Stimulated activated naive CD8-positive, alpha-beta T cell treated with anti-CD3 and anti-CD28 coated beads, Interleukin-15, amount 100 ng/mL, for 72 hours (primary cell): ENCODE results near the gene ALLC.
"Not testable (repeated sequence)": the region's sequence is repeated elsewhere in the genome, so short reads cannot be mapped to it uniquely, and the experiment has no call there.

Source experiments
- ATAC-seq: fragments of 150-1000 bp; cut with Tn5 transposase; 2 replicates; pipeline ENCODE4 v1.10.0; 2021; ENCODE audit warnings: mild to moderate bottlenecking, moderate library complexity
- DNase-seq, 2 donors: peaks; one replicate each; pipeline ENCODE4 v3.0.0; 2021 to 2022
- H3K27ac Mint-ChIP-seq, 2 donors: one replicate each; pipeline ENCODE4 v1.8.0; 2022; ENCODE audit warnings: mild to moderate bottlenecking in 2 of 2, mixed read lengths in 2 of 2, moderate library complexity in 2 of 2
- H3K27me3 Mint-ChIP-seq: one replicate; pipeline ENCODE4 v1.8.0; 2022; ENCODE audit warnings: mixed read lengths
- H3K4me1 Mint-ChIP-seq: one replicate; pipeline ENCODE4 v1.8.0; 2022; ENCODE audit warnings: mild to moderate bottlenecking, mixed read lengths
- H3K4me3 Mint-ChIP-seq, 2 donors: one replicate each; pipeline ENCODE4 v1.8.0; 2022; ENCODE audit warnings: mild to moderate bottlenecking in 2 of 2, mixed read lengths in 2 of 2, moderate library complexity in 1 of 2
- H3K9me3 Mint-ChIP-seq, 2 donors: one replicate each; pipeline ENCODE4 v1.8.0; 2022; ENCODE audit warnings: mixed read lengths in 2 of 2

The ALLC gene

DNA sequence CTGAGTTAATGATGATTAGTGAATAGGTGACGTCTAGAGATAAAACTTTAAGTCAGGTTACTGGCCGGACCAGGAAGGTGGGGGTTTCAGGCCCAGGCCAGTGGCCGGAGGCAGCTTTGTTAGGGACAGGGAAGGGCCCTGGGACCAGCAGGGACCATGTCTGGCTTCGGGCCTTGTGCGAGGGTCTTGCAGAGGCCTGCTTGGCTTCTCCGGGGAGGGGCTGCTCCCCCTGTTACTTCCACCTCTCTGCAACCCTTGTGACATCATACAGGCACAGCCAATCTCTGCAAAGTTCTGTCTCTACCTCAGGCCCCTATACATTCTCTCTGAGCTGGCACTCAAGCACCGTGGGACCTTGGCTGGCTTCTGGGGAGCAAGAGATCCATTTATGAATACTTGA is at the start of gene ALLC:
TSS of gene ALLC (plus strand) at position 320 of the 400 bp plus-strand sequence. CDS start 12,958 bp downstream, outside the sequence.
- ATAC-seq (no peak), DNase-seq (no peak)
- Mint-ChIP-seq H3K27me3 (no peaks in the 10 kb centered on the region), H3K4me1 (peaks cover 10% of the 10 kb centered on the region), H3K9me3 (no peaks in the 10 kb centered on the region), H3K4me3 (no peak within 1 kb of the TSS), H3K27ac (no peak within 1 kb of the TSS)

DNA sequence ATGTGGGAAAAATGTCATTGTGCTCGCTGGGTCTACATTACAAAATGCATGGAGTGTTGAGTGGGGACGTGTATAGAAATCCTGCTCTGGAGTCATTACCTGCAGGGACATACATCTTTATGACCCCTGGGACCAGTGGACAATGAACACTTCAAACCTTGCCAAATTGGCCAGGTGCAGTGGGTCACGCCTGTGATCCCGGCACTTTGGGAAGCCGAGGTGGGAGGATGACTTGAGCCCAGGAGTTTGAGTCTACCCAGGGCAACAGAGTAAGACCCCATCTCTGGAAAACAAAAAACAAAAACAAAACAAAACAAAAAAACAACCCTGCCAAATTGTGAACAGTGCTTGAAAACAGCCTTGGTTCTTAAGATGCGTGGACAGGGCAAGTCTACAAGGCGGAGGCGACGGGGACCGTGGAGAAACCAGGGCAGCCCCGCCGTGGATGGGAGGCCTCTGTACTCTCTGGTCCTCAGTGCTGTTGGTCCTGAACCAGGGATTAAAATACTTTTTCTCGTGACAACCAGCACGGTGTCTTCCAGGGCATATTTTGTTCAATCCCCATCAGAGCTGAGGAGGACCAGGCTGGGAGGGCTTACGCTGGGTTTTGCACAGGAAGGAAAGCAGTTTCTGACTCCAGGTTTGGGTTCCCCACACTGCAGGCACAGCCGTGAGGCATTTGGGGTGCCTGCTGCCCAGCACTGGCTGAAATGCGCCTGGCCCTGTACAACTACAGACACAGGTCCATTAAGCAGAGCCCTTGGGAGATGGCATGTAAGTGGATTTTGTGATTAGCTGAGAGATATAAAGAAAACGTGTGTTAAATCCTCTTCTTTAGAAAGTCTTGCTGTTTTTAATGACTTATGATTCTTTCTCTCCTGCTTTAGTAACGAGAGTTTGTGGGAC is 49.4 kb upstream of the ALLC start:
- Mint-ChIP-seq H3K4me3 (no peak overlapping the region), H3K27me3 (peaks cover 18% of the 10 kb centered on the region), H3K9me3 (peaks cover 0 to 10% of the 10 kb centered on the region in 2 donors), H3K27ac (no peak overlapping the region), H3K4me1 (peaks cover 20% of the 10 kb centered on the region)
- DNase-seq (no peak), ATAC-seq (no peak)

DNA sequence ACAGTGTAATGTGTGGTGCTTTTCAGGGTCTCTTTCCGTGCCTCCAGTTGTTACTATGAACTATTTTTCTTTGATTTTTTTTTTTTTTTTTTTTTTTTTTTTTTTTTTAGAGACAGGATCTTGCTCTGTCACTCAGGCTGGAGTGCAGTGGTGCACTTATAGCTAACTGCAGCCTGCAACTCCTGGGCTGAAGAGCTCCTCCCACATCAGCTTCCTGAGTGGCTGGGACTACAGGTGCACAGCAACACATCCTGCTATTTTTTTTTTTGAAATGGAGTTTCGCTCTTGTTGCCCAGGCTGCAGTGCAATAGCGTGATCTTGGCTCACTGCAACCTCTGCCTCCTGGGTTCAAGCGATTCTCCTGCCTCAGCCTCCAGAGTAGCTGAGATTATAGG is 48.7 kb upstream of the ALLC start:
- ATAC-seq: not testable (repeated sequence)

DNA sequence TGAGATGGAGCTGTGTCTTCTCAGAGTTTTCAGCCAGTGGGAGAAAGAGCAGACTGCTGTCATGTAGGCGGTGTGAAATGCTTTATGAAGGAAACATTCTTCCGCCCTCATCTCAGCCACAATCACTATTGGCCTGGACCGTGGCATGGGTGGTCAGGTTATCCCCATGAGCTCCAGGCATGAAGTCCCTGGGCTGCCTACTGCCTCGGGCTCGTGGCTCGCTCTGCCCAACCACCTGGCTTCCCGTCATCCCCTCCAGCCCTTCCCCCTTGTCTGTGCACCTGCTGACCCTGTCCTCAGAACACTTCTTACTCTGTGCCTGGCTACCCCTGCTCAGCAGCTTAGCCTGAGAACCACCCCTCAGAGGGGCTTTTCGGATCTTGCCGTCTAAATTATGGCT is 47.6 kb upstream of the ALLC start:
- H3K4me1 Mint-ChIP-seq: peaks cover 14% of the 10 kb centered on the region
- DNase-seq: no peak
- peaks cover 18% of the 10 kb centered on the region for H3K27me3 Mint-ChIP-seq
- no peak overlapping the region for H3K4me3 Mint-ChIP-seq
- no peak for ATAC-seq
- peaks cover 0 to 11% of the 10 kb centered on the region in 2 donors for H3K9me3 Mint-ChIP-seq
- no peak overlapping the region for H3K27ac Mint-ChIP-seq

More for the DNA sequence above, 48.7 kb upstream of the ALLC start:
- not testable (repeated sequence) for DNase-seq, H3K4me3 Mint-ChIP-seq, H3K27ac Mint-ChIP-seq
- Mint-ChIP-seq H3K4me1 (peaks cover 20% of the 10 kb centered on the region), H3K9me3 (peaks cover 0 to 11% of the 10 kb centered on the region in 2 donors), H3K27me3 (peaks cover 18% of the 10 kb centered on the region)

DNA sequence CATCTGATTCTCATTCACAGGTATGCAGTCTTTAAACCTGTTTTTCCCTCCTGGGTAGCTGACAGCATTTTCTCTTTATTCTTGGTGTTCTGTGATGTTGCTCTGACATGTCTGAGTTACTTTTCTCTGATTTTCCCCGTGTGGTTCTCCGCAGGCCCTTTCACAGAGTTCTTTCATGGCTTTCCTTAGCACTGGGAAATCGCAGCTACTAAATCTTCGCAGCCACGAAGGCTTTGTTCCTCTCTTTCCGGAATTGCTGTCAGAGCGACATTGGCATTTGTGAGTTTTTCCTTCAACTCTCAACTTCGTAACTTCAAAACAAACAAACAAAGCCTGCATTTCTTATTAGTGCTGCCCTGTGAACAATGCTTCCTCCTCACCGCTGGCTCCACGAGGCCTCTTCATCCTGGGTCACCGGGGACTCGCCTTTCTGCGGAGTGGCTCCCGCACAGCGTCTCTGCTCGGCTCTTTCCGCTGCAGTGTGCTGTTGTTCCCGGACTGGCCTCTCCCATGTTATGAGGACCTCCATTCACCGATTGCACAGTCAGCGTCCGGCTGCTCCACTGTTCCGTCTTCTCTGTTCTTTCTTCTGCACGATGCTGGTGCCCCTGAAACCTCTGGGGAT is 47.0 kb upstream of the ALLC start:
- Mint-ChIP-seq H3K27ac (peak overlapping the region in 1 of 2 donors; percentile 73), H3K4me1 (peaks cover 8% of the 10 kb centered on the region), H3K9me3 (peaks cover 0 to 11% of the 10 kb centered on the region in 2 donors), H3K4me3 (no peak overlapping the region), H3K27me3 (peaks cover 18% of the 10 kb centered on the region)
- ATAC-seq (no peak), DNase-seq (no peak)

DNA sequence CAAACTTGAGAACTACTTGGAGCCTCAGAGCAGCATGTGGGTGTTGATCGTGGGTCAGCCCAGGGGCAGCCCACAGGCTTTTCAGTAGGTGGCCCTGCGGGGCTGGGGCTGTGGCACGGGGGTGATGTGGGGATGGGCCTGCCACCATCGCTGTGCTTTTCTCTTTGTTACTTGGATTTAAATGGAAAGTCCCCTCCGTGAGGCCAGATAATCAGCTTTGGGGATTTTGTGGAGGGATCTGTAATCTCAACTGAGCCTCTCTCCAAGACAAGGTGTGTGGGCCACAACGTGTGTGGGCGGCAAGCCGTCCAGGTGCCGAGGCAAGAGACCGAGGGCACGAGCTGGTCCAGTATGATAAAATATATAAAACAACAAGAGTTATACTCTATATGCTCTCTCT is 46.4 kb upstream of the ALLC start:
- H3K4me3 Mint-ChIP-seq: no peak overlapping the region
- peaks cover 18% of the 10 kb centered on the region for H3K27me3 Mint-ChIP-seq
- peaks cover 0 to 11% of the 10 kb centered on the region in 2 donors for H3K9me3 Mint-ChIP-seq
- DNase-seq (no peak), ATAC-seq (no peak)
- H3K4me1 Mint-ChIP-seq: peaks cover 7% of the 10 kb centered on the region
- H3K27ac Mint-ChIP-seq: no peak overlapping the region

DNA sequence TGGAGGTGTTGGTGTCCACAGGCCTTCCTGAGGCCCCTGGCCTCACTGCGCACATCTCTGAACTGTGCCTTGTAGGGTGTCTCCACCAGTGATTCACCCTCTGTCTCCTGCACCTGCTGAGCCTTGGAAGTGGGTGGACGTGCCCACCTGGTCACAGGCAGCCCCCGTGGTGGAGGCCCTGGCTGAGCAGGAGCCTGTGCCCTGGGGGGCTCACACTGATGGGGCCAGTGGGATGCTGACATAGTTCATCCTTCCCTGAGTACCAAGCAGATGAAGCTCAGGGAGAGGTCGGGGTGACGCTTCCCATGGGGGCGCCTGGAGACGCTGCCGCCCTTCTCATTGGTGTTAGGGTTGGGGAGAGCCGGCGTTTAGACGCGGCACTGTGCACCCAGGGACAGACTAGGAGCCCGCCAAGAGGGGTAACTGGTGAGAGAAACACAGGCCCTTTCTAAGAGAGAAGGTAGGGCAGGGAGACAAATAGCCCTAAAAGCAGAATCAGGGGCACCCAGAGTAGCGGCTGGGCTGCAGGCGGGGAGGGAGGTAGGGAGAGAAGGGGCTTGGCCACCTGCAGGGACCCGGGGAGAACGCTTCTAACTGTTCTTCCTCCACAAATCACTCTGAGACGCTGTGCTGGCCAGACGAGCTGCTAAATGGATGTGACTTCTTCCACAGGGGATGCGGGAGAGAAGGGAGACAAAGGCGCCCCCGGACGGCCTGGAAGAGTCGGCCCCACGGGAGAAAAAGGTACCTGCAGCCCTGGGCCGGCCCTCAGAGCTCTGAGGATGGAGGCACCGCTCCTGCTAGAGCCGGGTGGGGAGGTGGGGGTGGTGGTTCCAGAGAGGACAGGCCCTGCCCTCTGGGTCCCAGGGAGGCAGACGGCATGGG is 45.1 kb upstream of the ALLC start:
- peaks cover 0 to 11% of the 10 kb centered on the region in 2 donors for H3K9me3 Mint-ChIP-seq
- H3K27me3 Mint-ChIP-seq: peaks cover 18% of the 10 kb centered on the region
- DNase-seq: no peak
- no peak overlapping the region for H3K27ac Mint-ChIP-seq
- ATAC-seq: peak; percentile 17
- H3K4me3 Mint-ChIP-seq: no peak overlapping the region
- H3K4me1 Mint-ChIP-seq: peaks cover 7% of the 10 kb centered on the region

DNA sequence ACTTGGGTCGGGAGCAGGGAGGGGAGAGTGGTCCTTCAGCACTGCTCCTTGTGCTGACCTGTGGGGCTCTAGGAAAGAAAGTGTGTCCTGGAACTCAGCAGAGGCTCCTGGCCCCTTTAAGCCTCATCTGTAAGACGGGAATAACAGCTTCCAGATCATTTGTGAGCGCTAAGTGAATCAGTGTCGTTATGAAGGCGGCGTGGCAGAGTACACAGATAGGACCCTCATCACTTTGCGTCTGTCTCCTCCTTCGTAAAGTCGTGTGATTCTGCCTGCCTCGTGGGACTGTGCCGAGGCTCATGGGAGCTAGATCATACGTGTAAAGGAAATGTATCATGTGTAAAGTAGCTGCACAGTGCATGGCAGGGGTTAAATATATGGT is 44.5 kb upstream of the ALLC start:
- H3K27ac Mint-ChIP-seq: no peak overlapping the region
- ATAC-seq: no peak
- peaks cover 18% of the 10 kb centered on the region for H3K27me3 Mint-ChIP-seq
- H3K4me1 Mint-ChIP-seq: peaks cover 6% of the 10 kb centered on the region
- no peak overlapping the region for H3K4me3 Mint-ChIP-seq
- peaks cover 0 to 11% of the 10 kb centered on the region in 2 donors for H3K9me3 Mint-ChIP-seq
- no peak for DNase-seq

DNA sequence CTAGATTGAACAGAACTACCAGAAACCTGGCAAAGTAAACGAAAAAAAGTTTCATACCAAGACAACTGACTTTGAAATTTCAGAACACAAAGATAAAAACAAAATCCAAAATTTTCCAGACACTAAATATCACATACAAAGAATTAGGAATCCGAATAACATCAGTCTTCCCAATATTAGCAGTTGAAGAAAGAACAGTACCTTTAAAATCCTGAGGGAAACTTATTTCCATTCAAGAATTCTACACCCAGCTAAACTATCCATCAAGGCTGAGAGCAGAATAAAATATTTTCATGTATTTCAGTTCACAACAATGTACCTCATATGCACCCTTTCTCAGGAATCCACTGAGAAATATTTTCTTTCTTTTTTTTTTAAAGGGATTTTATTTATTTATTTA is 43.3 kb upstream of the ALLC start:
- Mint-ChIP-seq H3K9me3 (peaks cover 0 to 11% of the 10 kb centered on the region in 2 donors), H3K27me3 (peaks cover 18% of the 10 kb centered on the region)
- not testable (repeated sequence) for ATAC-seq, H3K4me1 Mint-ChIP-seq, H3K27ac Mint-ChIP-seq, DNase-seq, H3K4me3 Mint-ChIP-seq

DNA sequence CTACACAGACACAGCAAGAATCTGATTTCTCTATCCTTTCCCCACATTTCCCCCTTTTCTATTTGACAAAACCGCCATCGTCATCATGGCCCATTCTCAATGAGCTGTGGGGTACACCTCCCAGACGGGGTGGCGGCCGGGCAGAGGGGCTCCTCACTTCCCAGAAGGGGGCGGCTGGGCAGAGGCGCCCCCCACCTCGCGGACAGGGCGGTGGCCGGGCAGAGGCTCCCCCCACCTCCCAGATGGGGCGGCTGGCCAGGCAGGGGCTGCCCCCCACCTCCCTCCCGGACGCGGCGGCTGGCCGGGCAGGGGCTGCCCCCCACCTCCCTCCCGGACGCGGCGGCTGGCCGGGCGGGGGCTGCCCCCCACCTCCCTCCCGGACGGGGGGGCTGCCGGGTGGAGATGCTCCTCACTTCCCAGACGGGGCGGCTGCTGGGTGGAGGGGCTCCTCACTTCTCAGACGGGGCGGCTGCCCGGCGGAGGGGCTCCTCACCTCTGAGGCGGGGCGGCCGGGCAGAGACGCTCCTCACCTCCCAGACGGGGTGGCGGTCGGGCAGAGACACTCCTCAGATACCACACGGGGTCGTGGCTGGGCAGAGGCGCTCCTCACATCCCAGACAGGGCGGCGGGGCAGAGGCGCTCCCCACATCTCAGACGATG is 42.3 kb upstream of the ALLC start:
- H3K27ac Mint-ChIP-seq, H3K4me1 Mint-ChIP-seq, H3K27me3 Mint-ChIP-seq, DNase-seq, H3K4me3 Mint-ChIP-seq: not testable (repeated sequence)
- ATAC-seq: peak; percentile 54
- H3K9me3 Mint-ChIP-seq: peaks cover 0 to 11% of the 10 kb centered on the region in 2 donors

DNA sequence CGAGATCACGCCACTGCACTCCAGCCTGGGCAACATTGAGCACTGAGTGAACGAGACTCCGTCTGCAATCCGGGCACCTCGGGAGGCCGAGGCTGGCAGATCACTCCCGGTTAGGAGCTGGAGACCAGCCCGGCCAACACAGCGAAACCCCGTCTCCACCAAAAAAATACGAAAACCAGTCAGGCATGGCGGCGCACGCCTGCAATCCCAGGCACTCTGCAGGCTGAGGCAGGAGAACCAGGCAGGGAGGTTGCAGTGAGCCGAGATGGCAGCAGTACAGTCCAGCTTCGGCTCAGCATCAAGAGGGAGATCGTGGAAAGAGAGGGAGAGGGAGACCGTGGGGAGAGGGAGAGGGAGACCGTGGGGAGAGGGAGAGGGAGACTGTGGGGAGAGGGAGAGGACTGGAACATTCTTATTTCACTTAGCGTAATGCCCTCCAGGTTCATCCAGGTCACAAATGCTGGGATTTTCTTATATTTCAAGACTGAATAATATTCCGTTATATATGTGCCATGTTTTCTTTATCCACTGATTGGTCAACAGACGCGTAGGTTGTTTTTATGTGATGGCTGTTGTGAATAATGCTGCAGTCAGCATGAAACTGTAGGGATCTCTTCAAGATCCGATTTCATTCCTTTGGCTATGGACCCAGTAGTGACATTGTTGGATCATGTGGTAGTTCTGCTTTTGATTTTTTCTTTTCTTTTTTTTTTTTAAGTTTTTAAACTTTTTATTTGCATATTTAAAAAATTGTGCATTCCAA is 41.4 kb upstream of the ALLC start:
- H3K9me3 Mint-ChIP-seq: peaks cover 0 to 11% of the 10 kb centered on the region in 2 donors
- H3K27ac Mint-ChIP-seq, H3K27me3 Mint-ChIP-seq, DNase-seq, ATAC-seq, H3K4me3 Mint-ChIP-seq, H3K4me1 Mint-ChIP-seq: not testable (repeated sequence)

DNA sequence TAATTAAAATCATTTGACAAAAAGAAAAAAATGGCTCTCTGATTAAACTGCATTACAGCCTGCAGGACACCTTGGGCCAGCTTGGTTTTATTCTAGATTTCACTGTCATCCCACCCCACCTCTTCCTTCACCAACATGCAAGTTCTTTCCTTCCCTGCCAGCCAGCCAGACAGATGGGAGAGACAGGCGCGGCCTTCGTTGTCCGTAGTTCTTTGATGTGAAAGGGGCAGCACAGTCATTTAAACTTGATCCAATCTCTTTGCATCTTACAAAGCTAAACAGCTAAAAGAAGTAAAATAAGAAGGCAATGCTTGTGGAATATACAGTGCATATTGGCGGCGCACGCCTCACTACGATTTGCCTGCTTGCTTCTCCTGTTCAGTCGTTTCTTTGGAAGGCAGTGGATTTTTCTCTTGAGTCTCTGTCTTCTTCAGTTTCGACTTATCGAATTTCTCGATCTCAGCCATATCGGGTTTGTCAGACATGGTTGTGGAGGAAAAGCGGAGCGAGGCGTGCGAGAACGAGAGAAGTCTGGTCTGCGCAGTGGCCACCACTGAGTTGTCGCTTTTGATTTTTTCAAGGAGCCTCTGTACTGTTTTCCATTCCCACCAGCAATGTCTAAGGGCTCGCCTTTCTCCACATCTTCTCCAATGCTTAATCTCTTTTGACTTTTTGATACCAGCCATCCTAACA is 40.7 kb upstream of the ALLC start:
- ATAC-seq (no peak), DNase-seq (no peak)
- Mint-ChIP-seq H3K27me3 (no peaks in the 10 kb centered on the region), H3K27ac (no peak overlapping the region), H3K4me3 (no peak overlapping the region), H3K9me3 (peaks cover 0 to 11% of the 10 kb centered on the region in 2 donors), H3K4me1 (no peaks in the 10 kb centered on the region)

DNA sequence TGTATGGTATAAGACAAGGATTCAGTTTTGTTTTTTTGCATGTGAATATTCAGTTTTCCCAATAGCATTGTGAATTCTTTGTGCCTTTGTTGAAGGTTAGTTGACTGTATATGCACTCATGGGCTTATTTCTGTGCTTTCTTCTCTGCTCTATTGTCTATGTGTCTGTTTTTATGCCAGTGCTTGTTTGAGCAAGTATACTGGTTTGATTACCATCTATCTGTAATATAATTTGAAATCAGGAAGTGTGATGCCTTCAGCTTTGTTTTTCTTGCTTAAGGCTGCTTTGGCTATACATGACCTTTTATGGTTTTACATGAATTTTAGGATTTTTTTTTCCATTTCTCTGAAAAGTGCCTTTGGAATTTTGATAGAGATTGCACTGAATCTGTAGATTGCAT is 39.6 kb upstream of the ALLC start:
- ATAC-seq (no peak), DNase-seq (no peak)
- Mint-ChIP-seq H3K4me1 (no peaks in the 10 kb centered on the region), H3K9me3 (peaks cover 0 to 3% of the 10 kb centered on the region in 2 donors), H3K27ac (no peak overlapping the region), H3K4me3 (no peak overlapping the region), H3K27me3 (peaks cover 1% of the 10 kb centered on the region)

DNA sequence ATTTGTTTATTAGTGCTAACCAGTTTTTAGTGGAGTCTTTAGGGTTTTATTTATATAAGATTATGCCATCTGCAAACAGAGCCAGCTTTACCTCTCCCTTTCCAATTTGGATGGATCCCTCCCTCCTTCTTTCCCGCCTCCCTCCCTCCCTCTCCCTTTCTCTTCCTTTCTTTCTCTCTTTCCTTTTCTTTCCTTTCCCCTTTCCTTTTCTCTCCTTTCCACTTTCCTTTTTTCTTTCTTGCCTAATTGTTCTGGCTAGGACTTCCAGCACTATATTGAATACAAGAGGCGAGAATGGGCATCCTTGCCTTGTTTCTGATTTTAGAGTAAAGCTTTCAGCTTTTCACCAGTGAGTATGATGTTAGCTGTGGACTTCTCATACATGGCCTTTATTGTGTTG is 39.0 kb upstream of the ALLC start:
- no peaks in the 10 kb centered on the region for H3K4me1 Mint-ChIP-seq
- no peak overlapping the region for H3K4me3 Mint-ChIP-seq
- ATAC-seq (no peak), DNase-seq (no peak)
- H3K27me3 Mint-ChIP-seq: peaks cover 7% of the 10 kb centered on the region
- H3K27ac Mint-ChIP-seq: no peak overlapping the region
- no peaks in the 10 kb centered on the region for H3K9me3 Mint-ChIP-seq
